GM19193 (cell line): Measurements from ENCODE around the gene QSOX2.

Experiments used
- POLR2A ChIP-seq: IDR thresholded peaks from 4 replicates; pipeline ENCODE4 v1.6.1; 2011; ENCODE audit not compliant: insufficient read depth, insufficient read length; ENCODE audit errors: extremely low read depth

Gene QSOX2

DNA sequence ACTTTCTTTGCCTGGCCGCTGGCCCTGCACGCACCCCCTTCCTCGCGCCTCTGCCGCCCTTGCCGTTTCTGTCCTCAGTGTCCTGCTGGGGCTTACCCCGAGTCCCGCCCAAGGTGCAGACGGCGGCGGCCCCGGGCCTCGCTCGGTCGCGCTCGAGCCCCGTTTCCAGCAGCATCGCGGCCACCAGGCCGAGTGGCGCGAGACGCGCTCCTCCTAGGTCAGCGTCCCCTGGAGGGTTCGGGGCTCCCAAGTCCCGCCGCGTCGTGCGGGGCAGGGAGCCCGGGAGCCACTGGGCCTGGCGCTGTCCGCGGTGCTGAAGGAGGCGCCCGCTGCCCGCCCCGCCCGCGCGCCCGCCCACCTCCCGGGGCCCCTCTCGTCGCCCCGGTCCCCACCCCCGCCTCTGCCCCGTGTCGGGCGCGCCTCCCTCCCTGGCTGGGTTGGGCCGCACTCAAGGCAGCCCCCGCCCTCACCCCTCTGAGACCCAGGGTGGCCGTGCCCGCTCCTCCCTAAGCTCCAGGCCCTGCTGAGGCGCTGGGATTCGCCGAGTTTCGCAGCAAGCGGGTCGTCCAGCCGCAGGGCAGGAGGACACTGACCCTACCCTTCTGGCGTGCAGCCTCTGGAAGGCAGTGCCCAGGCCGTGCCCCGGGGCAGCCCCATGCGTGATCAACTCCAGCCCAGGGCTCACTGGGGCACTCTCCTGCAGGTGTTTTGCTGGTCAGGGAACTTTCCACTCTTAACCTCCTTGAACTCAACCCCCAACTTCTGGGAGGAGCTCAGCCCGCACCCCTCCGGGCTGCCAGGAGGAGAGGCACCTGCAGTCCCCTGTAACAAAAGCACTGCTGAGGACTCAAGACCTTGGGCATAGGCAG lies 40.5 kb downstream of the QSOX2 start, which contains the start of gene LHX3:
TSS of gene LHX3 (minus strand) at position 291 of the 869 bp plus-strand sequence. CDS start at position 175, 116 bp downstream.
- no peak for TF ChIP-seq POLR2A

GRCh38 chr9:136204145-136204805 lies 41.3 kb downstream of the QSOX2 start:
- TF ChIP-seq POLR2A: no peak

DNA sequence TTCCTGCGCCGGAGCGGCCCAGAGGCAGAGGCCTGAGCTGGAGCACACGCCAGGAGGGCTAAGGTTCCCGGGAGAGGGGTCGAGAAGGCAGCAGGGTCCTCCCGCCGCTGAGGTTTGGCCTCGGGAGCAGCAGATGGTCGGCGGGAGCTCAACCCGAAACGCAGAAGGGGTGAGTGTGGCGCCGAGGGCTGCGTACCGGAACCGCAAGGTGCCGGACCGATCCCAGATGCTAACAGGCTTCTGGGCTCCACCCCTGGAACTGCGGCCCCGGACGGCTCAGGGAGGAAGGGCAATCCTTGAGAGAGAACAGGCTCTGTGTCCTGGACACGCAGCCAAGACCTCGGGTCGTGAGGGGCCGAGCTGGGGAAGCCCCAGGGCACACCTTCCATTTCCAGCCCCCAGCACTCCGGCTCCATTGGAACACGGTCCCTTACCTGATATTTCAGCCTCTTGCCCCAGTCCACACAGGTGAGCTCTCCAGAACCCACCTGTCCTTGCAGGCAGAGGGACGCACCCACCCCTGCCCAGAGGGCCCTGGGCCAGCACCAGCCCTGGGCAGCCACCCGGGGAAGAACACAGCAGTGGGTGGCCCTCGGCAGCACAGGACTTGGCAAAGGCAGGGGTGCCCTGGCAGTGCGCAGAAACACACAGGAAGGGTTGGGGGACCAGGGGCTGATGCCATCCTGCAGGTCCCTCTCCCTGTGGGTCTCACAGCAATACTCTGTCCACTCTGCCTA lies 42.0 kb downstream of the QSOX2 start:
- no peak for TF ChIP-seq POLR2A

- no peak for TF ChIP-seq POLR2A
Measured at GRCh38 chr9:136202454-136203407, 42.9 kb downstream of the QSOX2 start.

GRCh38 chr9:136201609-136202453 lies 43.8 kb downstream of the QSOX2 start:
- no peak for TF ChIP-seq POLR2A

GRCh38 chr9:136201174-136201573 lies 44.4 kb downstream of the QSOX2 start:
- no peak for TF ChIP-seq POLR2A

DNA sequence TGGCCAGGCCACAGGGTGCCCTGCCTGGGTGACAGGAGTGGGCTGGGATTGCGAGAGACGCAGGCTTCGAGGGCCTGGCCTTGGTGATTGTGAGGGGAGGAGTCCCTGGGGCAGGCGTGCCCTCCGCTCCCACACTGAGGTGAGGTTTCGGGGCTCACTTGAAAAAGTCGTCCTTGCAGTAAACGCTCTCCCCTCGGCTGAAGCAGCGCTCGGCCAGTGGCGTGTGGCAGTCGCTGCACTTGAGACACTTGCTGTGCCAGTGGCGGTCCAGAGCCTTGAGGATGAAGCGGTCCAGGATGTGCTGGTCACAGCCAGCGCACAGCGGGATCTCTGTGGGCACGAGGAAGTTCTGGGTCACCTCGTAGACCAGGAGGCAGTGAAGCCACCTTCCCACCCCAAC lies 45.2 kb downstream of the QSOX2 start:
- no peak for TF ChIP-seq POLR2A

GRCh38 chr9:136199391-136200288 lies 46.0 kb downstream of the QSOX2 start:
- TF ChIP-seq POLR2A: no peak

DNA sequence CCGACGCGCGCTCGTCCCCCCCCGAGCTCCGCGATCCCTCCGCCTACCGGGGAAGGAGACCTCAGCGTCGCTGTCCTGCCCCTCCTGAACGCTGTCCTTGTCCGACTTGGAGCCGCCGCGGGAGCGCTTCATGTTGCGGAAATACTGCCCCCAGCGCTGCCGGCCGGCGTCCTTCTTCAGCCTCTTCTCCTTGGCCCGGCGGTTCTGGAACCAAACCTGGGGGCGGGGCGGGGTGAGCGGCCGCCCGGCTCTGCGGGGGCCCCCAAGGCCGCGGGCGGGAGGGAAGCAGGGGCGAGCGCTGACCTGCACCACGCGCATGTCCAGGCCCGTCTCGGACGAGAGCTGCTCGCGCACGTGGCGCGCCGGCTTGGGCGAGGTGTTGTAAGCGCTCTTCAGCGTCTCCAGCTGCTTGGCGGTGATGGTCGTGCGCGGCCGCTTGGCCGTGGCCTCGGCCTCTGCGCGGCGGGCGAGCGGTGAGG lies 47.0 kb downstream of the QSOX2 start:
- no peak for TF ChIP-seq POLR2A

GRCh38 chr9:136197930-136198604 lies 47.5 kb downstream of the QSOX2 start:
- TF ChIP-seq POLR2A: no peak

DNA sequence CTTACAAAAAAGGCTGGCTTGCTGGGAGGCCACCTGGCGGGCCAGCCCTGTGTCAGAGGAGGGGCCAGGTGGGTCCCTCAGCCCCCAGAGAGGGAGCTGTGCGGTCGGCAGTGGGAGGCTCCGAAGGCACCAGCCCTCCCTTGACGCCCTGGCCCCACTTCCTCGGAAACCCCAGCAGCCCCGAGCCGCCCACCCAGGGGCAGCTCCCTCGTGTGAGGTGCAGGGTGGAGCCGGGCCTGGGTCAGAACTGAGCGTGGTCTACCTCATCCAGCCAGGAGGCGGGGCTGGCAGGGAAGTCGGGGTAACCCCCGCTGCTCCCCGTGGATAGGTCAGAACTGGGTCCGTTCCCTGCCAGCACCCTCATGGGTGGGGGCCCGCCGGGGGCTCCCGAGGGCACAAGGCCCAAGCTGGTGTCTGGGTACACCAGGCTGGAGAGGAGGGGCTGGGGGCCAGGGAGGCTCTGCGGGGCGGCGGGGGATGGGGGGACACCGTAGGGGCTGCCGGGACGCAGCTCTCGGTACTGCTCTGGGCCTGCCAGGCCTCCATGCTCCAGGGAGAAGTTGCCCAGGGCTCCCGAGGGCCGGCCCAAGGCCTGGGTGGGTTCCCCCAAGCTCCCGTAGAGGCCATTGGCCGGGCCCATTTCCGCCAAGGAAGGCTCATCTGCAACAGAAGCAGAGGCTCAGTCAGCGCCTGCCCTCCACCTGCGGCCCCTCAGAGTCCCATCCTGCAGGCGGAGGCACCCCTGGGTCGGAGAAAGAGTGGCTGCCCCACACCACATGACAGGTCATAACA lies 48.3 kb downstream of the QSOX2 start:
- TF ChIP-seq POLR2A: no peak

DNA sequence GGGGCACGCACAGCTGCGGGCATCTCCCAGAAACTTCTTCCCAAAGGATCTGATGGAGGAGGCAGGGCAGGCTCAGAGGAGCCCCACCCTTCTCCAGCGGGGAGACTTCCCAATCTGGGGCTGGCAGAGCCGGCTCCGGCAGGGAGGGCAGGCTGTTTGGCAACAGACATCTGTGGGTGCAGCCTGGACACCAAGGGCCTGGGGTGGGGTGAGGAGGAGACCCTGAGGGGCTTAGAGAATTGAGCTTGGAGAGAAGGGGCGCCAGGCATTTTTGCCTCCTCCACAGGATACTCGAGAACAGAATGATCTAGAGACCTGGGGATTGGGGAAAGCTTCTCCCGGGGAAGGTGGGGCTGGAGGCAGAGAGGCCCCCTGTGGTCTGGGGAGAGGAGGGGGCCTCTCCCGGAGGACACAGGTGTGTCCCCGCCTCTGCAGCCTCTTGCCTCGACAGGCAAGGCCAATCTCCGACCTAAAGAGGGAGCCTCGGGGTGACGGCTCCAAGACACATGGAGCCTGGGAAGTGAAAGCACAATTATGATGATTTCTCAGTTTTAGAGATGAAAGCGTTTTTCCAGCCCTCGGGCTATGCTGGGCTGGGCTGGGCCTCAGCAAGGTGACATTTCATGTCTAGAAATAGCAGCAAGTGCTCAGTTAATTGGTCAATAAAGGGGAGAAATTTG lies 49.1 kb downstream of the QSOX2 start:
- TF ChIP-seq POLR2A: no peak
